NCI-H345 (cell line): ENCODE data around the gene TMEM80.
"Not testable (repeated sequence)": the region's sequence is repeated elsewhere in the genome, so short reads cannot be mapped to it uniquely, and the experiment has no call there.

Experiments
- DNase-seq: peaks from one replicate; lab custom pipeline; 2025; lab: John Stamatoyannopoulos, UW

The TMEM80 gene

GRCh38 chr11:679271-680207 is 16.1 kb upstream of the TMEM80 start:
- DNase-seq = no peak

GRCh38 chr11:680476-680875 is 15.1 kb upstream of the TMEM80 start:
- no peak for DNase-seq

DNA sequence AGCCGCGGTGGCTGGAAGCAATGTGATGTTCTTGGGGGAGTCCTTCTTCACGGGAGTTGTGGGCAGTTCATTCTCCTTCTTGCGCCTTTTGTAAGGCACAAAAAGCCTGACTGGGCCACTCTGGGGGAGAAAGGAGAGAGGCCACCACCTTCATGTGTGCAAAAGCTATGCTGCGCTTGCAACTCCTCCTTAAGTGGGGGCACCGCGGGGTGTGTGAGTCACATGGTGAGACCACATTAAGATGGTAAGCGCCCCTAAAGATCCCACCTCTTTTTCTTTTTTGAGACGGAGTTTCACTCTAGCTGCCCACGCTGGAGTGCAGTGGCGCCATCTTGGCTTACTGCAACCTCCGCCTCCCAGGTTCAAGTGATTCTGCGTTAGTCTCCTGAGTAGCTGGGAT is 14.6 kb upstream of the TMEM80 start:
- DNase-seq = no peak

- no peak for DNase-seq
Measured at GRCh38 chr11:686451-687243, 9.0 kb upstream of the TMEM80 start.

GRCh38 chr11:687751-688150 is 7.9 kb upstream of the TMEM80 start:
- DNase-seq = no peak

DNA sequence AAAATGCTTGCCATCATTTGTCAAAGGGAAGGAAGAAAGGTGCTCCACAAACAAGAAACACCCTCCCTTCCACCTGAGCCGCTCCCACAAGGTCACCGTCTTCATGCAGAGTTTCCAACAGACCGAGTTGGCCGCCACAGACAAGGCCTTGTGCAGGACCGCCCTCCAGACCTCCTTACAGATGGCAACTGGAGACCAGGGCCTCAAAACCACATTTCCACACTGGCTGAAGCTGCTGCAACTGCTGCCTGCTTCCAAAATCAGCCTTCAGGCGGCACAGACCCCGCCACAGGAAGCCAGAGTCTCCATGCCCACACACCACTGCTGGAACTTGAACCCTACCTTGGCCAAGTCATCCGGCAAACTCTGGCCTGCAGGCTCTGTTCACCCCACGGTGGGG is 6.9 kb upstream of the TMEM80 start:
- no peak for DNase-seq

DNA sequence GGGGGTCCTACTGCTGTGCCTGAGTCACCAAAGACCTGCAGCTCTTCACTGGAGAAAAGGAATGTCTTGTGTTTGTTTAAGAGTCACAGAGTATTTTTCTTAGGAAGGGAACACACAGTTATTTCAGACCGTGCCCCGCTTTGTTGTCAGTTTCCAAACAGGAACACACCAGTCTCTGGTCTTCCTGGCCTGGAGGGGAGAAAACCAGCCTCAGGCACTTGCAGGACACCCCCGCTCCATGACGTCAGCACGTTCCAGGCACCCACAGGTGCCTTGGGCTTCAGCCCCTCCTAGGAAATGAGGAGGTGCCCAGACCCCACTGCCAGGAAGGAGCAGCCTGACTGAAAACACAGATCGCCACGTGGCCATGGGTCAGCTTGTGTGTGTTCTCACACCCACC is 6.0 kb upstream of the TMEM80 start:
- DNase-seq = no peak

DNA sequence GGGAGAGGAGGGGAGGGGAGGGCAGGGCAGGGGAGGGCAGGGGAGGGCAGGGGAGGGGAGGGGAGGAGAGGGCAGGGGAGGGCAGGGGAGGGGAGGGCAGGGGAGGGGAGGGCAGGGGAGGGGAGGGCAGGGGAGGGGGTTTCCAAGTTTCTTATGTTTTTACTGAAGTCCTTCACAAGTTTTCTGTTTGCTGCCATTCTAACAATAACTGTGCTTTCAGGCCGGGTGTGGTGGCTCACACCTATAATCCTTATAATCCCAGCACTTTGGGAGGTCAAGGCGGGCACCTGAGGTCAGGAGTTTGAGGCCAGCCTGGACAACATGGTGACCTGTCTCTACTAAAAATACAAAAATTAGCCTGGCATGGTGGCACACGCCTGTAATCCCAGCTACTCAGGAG is 5.4 kb upstream of the TMEM80 start:
- not testable (repeated sequence) for DNase-seq

DNA sequence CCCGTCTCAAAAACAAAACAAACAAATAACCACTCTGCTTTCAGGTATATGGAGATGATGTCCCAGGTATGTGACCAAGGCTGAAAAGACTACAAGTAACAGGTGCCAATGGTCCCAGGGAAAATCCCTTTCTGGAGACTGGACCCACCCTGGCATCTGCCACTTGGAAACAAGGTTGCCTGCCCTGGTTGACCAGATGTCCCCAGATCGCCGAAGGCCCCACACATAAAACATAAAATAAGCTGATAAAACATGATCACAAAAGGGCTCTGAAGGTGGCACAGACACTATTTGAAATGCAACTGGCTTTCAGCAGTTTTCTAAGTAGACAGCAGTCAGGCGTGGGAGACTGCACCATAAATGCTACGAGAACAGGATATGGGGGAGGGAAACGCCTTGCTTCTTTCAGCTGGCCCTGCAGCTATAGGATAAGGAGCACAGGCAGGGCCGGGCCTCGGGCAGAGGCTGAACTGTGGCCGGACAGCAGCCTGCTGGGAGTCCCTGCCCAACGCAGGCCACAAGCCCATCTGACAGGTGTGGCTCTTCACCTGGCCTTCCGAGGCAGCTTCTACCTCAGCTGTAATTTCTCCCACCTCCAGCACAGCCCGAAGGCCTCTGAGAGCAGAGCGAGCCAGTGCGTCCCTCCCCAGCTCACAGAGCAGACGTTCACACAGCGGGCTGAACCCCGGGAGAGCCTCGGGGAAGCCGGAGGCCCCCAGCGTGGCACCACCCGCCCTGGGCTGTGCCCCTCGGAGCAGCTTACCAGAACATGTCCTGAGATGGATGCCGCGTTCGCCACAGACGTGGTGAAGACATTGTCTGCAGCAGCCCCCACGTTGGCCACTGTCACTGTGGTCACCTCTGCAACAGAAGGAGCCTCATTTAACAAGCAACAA is 4.6 kb upstream of the TMEM80 start:
- no peak for DNase-seq

GRCh38 chr11:691710-692590 is 3.7 kb upstream of the TMEM80 start:
- no peak for DNase-seq

DNA sequence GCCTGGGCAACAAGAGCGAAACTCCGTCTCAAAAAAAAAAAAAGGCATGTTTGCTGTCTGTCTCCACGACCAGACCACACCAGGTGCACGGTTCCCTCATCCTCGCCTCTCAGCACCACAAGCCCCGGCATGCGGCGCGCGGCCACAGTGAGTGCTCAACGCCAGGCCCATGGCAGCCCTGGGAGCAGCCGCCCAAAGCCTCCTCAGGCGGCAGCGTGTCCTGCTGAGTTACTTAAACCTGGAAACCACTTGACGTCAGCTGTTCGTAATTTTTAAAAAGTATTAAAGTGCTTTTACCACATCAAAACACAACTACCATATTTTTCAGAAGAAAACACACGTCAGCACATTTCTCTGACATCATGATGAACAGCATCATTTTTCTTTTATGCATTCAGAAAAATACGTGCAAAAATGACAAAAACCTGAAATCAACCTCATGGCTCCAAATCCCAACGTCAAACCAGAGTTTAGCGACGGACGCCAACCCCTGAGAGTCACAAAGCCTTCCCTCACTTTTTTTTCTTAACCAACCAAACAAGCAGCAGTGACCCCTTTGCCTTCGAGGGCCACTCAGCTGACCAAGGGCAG is 2.7 kb upstream of the TMEM80 start:
- no peak for DNase-seq

- DNase-seq = no peak
Measured at GRCh38 chr11:693415-693831, 2.2 kb upstream of the TMEM80 start.

DNA sequence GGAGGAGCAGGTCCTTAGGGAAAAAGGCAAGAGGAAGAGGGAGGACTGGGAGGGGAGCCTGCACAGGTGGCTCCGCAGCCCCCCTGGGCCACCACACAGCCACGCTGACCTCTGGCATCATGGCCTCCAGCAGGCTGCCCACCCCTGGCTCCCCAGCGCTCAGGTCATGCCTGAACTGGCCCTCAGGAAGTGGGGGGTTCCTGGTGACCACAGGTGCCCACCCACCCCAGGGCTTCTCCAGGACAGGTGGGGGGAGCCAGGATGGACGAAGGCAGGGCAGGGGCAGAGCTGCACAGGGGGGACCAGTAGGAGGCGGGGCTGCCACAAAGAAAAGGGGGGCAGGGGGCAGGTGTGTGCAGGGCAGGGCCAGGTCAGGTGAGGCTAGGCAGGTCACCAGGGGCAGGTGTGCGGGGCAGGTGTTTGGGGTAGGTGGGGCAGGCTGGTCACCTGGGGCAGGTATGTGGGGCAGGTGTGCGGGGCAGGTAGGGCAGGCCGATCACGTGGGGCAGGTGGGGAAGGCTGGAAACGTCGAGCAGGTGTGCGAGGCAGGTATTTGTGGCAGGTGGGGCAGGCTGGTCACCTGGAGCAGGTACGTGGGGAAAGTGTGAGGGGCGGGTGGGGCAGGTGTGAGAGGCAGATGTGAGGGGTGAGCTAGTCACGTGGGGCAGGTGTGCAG is 1.6 kb upstream of the TMEM80 start:
- DNase-seq = peak; percentile 68

GRCh38 chr11:694563-695287 is 891 bp upstream of the TMEM80 start, which contains the start of gene DEAF1:
Gene DEAF1 (minus strand): TSS chr11:695222. CDS start chr11:695047, 175 bp downstream.
- DNase-seq = peak; percentile 97

DNA sequence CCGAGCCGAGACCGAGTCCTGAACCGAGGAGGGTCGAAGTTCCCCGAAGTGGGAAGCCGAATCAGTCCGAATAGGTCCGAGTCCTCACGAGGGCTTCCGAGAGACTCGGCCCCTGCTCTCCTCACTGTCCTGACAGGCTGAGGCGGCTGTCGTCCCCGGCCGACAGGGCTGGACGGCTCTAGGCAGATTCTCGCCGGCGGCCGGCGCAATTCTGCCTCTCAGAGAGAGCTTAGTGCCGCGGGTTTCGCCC is 403 bp upstream of the TMEM80 start:
- no peak for DNase-seq

DNA sequence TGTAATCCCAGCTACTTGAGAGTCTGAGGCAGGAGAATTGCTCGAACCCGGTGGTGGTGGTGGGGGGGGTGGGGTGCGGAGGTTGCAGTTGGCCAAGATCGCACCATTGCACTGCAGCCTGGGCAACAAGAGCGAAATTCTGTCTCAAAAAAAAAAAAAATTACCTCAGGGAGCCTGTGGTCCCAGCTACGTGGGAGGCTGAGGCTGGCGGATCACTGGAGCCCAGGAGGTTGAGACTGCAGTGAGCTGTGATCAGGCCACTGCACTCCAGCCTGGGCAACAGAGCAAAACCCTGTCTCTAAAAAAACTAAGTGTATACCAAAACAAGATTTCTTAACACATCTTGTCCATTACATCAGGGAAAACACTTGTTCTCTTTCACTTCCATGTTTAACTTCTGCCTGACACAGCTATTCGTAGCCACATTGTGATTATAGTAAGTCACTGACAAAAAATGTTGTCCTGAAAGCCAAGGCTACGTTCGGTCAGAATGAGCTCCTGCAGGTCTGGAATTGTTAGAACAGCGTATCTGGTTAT is 1.4 kb downstream of the TMEM80 start:
- no peak for DNase-seq

- DNase-seq = no peak
Measured at GRCh38 chr11:697811-698311, 2.2 kb downstream of the TMEM80 start.

DNA sequence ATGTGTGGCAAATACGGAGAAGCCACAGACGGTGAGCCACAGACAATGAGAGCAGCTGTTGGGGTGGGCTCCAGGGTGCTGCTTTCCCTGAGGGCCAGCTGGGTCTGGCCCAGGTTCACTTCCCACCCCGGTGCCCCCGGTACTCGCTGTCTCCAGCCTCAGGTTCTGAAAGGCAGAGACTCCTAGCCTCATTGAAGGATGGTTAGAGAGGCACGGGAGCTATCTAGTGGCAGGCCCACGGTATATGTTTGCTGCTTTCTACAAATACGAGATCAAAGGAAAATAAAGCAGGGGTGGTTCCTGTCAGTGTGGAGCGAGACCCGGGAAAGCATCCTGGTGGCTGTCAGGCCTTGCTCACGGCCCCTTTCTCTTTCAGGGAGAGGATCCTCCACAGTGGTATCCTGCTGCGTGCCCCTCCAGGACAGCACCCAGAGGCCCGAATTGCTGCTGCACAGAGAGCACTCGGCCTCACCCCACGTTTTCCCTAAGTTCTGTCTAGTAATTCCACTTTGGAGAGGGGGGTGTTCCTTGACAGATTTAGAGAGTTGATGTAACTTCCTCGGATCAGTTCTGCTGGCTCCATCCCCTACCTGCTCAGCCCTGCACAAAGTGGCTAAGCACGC is 3.0 kb downstream of the TMEM80 start:
- no peak for DNase-seq

DNA sequence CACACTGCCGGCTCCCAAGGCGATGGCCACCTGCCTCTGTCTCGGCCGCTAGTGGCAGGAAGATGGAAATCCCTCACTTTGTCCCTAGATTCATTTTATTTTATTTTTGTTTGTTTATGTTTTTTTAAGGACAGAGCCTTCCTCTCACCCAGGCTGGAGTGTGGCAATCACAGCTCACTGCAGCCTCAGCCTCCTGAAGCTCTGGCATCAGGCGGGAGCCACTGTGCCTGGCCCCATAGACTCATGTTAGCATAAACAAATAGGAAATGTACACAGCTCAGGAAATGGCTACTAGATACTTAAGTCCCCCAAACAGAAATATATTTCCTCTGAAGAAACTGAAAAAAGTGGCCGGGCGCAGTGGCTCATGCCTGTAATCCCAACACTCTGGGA is 3.5 kb downstream of the TMEM80 start:
- no peak for DNase-seq
